IMR-90 (cell line): ENCODE results near the gene PLXNA4. TPM values are rescaled to one million over a fixed set of nuclear protein-coding genes. Genes with fewer than 3 reads are reported as not detected.

ENCODE experiments used
- ATAC-seq: fragments of 200-7000 bp; cut with Tn5 transposase; 2 replicates; pipeline ENCODE4 v1.9.1; 2020; ENCODE audit warnings: low read depth, mild to moderate bottlenecking, moderate library complexity
- BruUV-seq: library from RNA; stranded (reverse); fragments of 400-500 nt; replicated peaks from 2 replicates; lab custom pipeline; 2021; lab: Mats Ljungman, UMichigan
- CTCF ChIA-PET: fragments of 300-600 bp; formaldehyde crosslinking; extraction: SDS; loops from one replicate; lab custom pipeline; 2021; ENCODE audit warnings: antibody characterized with exemption; lab: Yijun Ruan, JAX
- POLR2A ChIA-PET: fragments of 300-600 bp; sonication (Branson Sonifier 250); formaldehyde crosslinking; loops from one replicate; lab custom pipeline; 2022; ENCODE audit warnings: antibody characterized with exemption; ENCODE audit not compliant: unreplicated experiment; lab: Charles Lee
- DNase-seq: peaks from one replicate; pipeline ENCODE4 v3.0.0; 2013
- H2AFZ ChIP-seq: replicated peaks from 2 replicates; pipeline ENCODE3; 2013; ENCODE audit warnings: low read length, mild to moderate bottlenecking; ENCODE audit not compliant: poor library complexity
- H2AK5ac ChIP-seq: 2 replicates; pipeline ENCODE4 v1.6.1; 2013; ENCODE audit warnings: low read depth, low read length, inconsistent platforms
- H2AK9ac ChIP-seq: replicated peaks from 2 replicates; pipeline ENCODE3; 2013; ENCODE audit warnings: mild to moderate bottlenecking, low read depth, low read length, moderate library complexity; ENCODE audit not compliant: poor library complexity
- H2BK120ac ChIP-seq: 2 replicates; pipeline ENCODE4 v1.6.1; 2013; ENCODE audit warnings: low read depth, low read length, inconsistent platforms
- H2BK15ac ChIP-seq: 3 replicates; pipeline ENCODE4 v1.6.1; 2013; ENCODE audit warnings: low read depth, low read length, inconsistent platforms
- H2BK20ac ChIP-seq: 2 replicates; pipeline ENCODE4 v1.6.1; 2013; ENCODE audit warnings: low read depth, mild to moderate bottlenecking, inconsistent platforms, low read length, moderate library complexity
- H2BK5ac ChIP-seq: 2 replicates; pipeline ENCODE4 v1.6.1; 2013; ENCODE audit warnings: mild to moderate bottlenecking, low read depth, low read length, inconsistent platforms; ENCODE audit not compliant: poor library complexity, severe bottlenecking
- H3K14ac ChIP-seq: replicated peaks from 2 replicates; pipeline ENCODE4 v1.6.1; 2013; ENCODE audit warnings: low read depth, low read length, inconsistent platforms
- H3K18ac ChIP-seq: 2 replicates; pipeline ENCODE4 v1.6.1; 2013; ENCODE audit warnings: low read depth, low read length, control low read depth
- H3K23ac ChIP-seq: 2 replicates; pipeline ENCODE4 v1.6.1; 2013; ENCODE audit warnings: low read depth, low read length, inconsistent platforms
- H3K27ac ChIP-seq: 2 replicates; pipeline ENCODE4 v1.5.1; 2013; ENCODE audit warnings: mild to moderate bottlenecking, control low read depth, low read length; ENCODE audit not compliant: insufficient read depth
- H3K27me3 ChIP-seq: 2 replicates; pipeline ENCODE4 v1.6.1; 2013; ENCODE audit warnings: low read length; ENCODE audit not compliant: control insufficient read depth, insufficient read depth
- H3K36me3 ChIP-seq: 2 replicates; pipeline ENCODE4 v1.6.1; 2013; ENCODE audit warnings: low read length, mixed read lengths; ENCODE audit not compliant: control insufficient read depth, insufficient read depth
- H3K4ac ChIP-seq: 2 replicates; pipeline ENCODE4 v1.6.1; 2013; ENCODE audit warnings: low read depth, low read length, inconsistent platforms
- H3K4me1 ChIP-seq: 2 replicates; pipeline ENCODE4 v1.6.1; 2013; ENCODE audit warnings: low read length, mixed read lengths; ENCODE audit not compliant: control insufficient read depth, insufficient read depth
- H3K4me2 ChIP-seq: 2 replicates; pipeline ENCODE4 v1.6.1; 2013; ENCODE audit warnings: low read depth, mild to moderate bottlenecking, control low read depth, low read length, moderate library complexity
- H3K4me3 ChIP-seq: 2 replicates; pipeline ENCODE4 v1.5.1; 2013; ENCODE audit warnings: low read depth, mild to moderate bottlenecking, control low read depth, low read length, moderate library complexity; ENCODE audit not compliant: insufficient read depth
- H3K56ac ChIP-seq: 2 replicates; pipeline ENCODE4 v1.6.1; 2013; ENCODE audit warnings: low read length, inconsistent platforms; ENCODE audit not compliant: insufficient read depth; ENCODE audit errors: extremely low read depth
- H3K79me1 ChIP-seq, 2 experiments: 2 replicates each; pipeline ENCODE4 v1.6.1; 2013; ENCODE audit warnings: low read length in 2 of 2, inconsistent platforms in 1 of 2, low read depth in 1 of 2
- H3K9ac ChIP-seq: 2 replicates; pipeline ENCODE4 v1.6.1; 2013; ENCODE audit warnings: low read depth, low read length, control low read depth
- H3K9me1 ChIP-seq: 2 replicates; pipeline ENCODE4 v1.6.1; 2013; ENCODE audit warnings: low read length, inconsistent platforms; ENCODE audit not compliant: insufficient read depth
- H3K9me3 ChIP-seq: 2 replicates; pipeline ENCODE4 v1.6.1; 2013; ENCODE audit warnings: low read length; ENCODE audit not compliant: control insufficient read depth, insufficient read depth
- H4K20me1 ChIP-seq: 2 replicates; pipeline ENCODE4 v1.6.1; 2013; ENCODE audit warnings: low read length, inconsistent platforms; ENCODE audit not compliant: insufficient read depth
- H4K5ac ChIP-seq: 2 replicates; pipeline ENCODE4 v1.6.1; 2013; ENCODE audit warnings: mild to moderate bottlenecking, low read depth, low read length, control low read depth
- H4K8ac ChIP-seq, 2 experiments: 2 replicates each; pipeline ENCODE4 v1.6.1; 2013; ENCODE audit warnings: low read depth in 2 of 2, low read length in 2 of 2, control low read depth in 1 of 2, inconsistent platforms in 1 of 2
- H4K91ac ChIP-seq: 2 replicates; pipeline ENCODE4 v1.6.1; 2013; ENCODE audit warnings: low read depth, low read length, inconsistent platforms; ENCODE audit not compliant: insufficient read depth
- ELK1 ChIP-seq: fragments of 150-350 bp; IDR thresholded peaks from 2 replicates; pipeline ENCODE4 v1.6.1; 2016; ENCODE audit warnings: low read depth, mild to moderate bottlenecking, low read length, moderate library complexity, borderline replicate concordance
- FOS ChIP-seq: fragments of 150-350 bp; IDR thresholded peaks from 2 replicates; pipeline ENCODE4 v1.6.1; 2016; ENCODE audit warnings: low read depth, low read length
- MAZ ChIP-seq: IDR thresholded peaks from 2 replicates; pipeline ENCODE4 v1.6.1; 2012; ENCODE audit warnings: low read depth, mild to moderate bottlenecking, low read length, improper control_type of control experiment, moderate library complexity, borderline replicate concordance
- MXI1 ChIP-seq: IDR thresholded peaks from 2 replicates; pipeline ENCODE4 v1.6.1; 2012; ENCODE audit warnings: low read depth, mild to moderate bottlenecking, low read length, moderate library complexity, borderline replicate concordance
- POLR2A ChIP-seq: IDR thresholded peaks from 2 replicates; pipeline ENCODE4 v1.6.1; 2012; ENCODE audit warnings: mild to moderate bottlenecking, low read depth, low read length
- RAD21 ChIP-seq: IDR thresholded peaks from 2 replicates; pipeline ENCODE4 v1.6.1; 2012; ENCODE audit warnings: low read length, improper control_type of control experiment
- RCOR1 ChIP-seq: IDR thresholded peaks from 2 replicates; pipeline ENCODE4 v1.6.1; 2012; ENCODE audit warnings: mild to moderate bottlenecking, low read length, improper control_type of control experiment; ENCODE audit not compliant: insufficient replicate concordance
- RFX5 ChIP-seq: IDR thresholded peaks from 2 replicates; pipeline ENCODE4 v1.8.0; 2012; ENCODE audit warnings: low read depth, mild to moderate bottlenecking, low read length, moderate library complexity
- USF2 ChIP-seq: fragments of 150-350 bp; IDR thresholded peaks from 2 replicates; pipeline ENCODE4 v1.6.1; 2017; ENCODE audit warnings: mild to moderate bottlenecking, antibody characterized with exemption, low read length, low read depth
- WGBS, 2 experiments: methylation state at CpG; one replicate each; pipeline versions ENCODE4 v1.1.5 to v1.1.7; 2013; ENCODE audit warnings: missing lambda C conversion rate in 2 of 2; ENCODE audit not compliant: insufficient read length in 1 of 2; ENCODE audit errors: extremely low coverage in 2 of 2; 5-methylcytosine and 5-hydroxymethylcytosine counted together
- dilution Hi-C: fragments of 300-500 bp; cut with HindIII; formaldehyde crosslinking; loops from one replicate; pipeline ENCODE4 v1.14.3; 2018; ENCODE audit warnings: low sequenced_read_pairs; ENCODE audit not compliant: unreplicated experiment
- in situ Hi-C: fragments of 300-500 bp; cut with MboI; formaldehyde crosslinking; loops from 3 replicates; pipeline ENCODE4 v1.14.3; 2019; ENCODE audit warnings: low sequenced_read_pairs, inconsistent platforms, mixed read lengths
- intact Hi-C: fragments of 100-400 bp; cut with micrococcal nuclease; formaldehyde crosslinking; loops from 2 replicates; pipeline ENCODE4 v1.10.0; 2022
- polyA plus RNA-seq, 3 experiments: library from polyadenylated mRNA; depleted of rRNA; stranded (reverse); fragments of >200 nt; gene quantifications; 2 replicates each; pipeline ENCODE4 v1.2.3, GENCODE V29; 2012; ENCODE audit warnings: low replicate concordance in 1 of 3
- total RNA-seq: library from RNA; depleted of rRNA; stranded (reverse); fragments of >200 nt; gene quantifications from 2 replicates; pipeline ENCODE4 v1.2.3, GENCODE V29; 2012

The PLXNA4 gene
- total and polyA plus RNA-seq, 2 of the 4 experiments (the other 2 are of a cell fraction): under 0.01 TPM

GRCh38 chr7:132438926-132439325, 137.3 kb downstream of the PLXNA4 start:
- no peak overlapping the region for H2BK5ac ChIP-seq
- intact Hi-C loops: no loop called here
- no peak overlapping the region for H3K23ac ChIP-seq
- WGBS, 2 experiments: 41% methylated on average over 5 of the region's 8 CpGs; no CpG with 5 or more reads in 1 of the 2 experiments
- H2BK120ac ChIP-seq: no peak overlapping the region
- no peak overlapping the region for H2BK15ac ChIP-seq
- H3K79me1 ChIP-seq: no peaks in the 10 kb centered on the region
- no peak overlapping the region for H3K4me3 ChIP-seq
- no peak overlapping the region for H2AFZ ChIP-seq
- no peak overlapping the region for H4K8ac ChIP-seq
- no peak overlapping the region for H3K4me2 ChIP-seq
- no peak overlapping the region for H3K14ac ChIP-seq
- H4K20me1 ChIP-seq: no peaks in the 10 kb centered on the region
- BruUV-seq: no TSS peak
- no peak overlapping the region for H3K27ac ChIP-seq
- no peak overlapping the region for H4K5ac ChIP-seq
- no peak overlapping the region for H2AK5ac ChIP-seq
- no peaks in the 10 kb centered on the region for H3K27me3 ChIP-seq
- no peak for DNase-seq
- no peak overlapping the region for H3K4ac ChIP-seq
- no peaks in the 10 kb centered on the region for H3K36me3 ChIP-seq
- H3K9ac ChIP-seq: no peak overlapping the region
- H2BK20ac ChIP-seq: no peak overlapping the region
- no peaks in the 10 kb centered on the region for H3K4me1 ChIP-seq
- dilution Hi-C loops: no loop called here
- ChIA-PET POLR2A (no interaction called here), CTCF (no interaction called here)
- in situ Hi-C loops: no loop called here
- H4K91ac ChIP-seq: no peak overlapping the region
- no peaks in the 10 kb centered on the region for H3K9me1 ChIP-seq
- H3K18ac ChIP-seq: no peak overlapping the region
- no peak for ATAC-seq
- no peak overlapping the region for H3K56ac ChIP-seq
- no peaks in the 10 kb centered on the region for H3K9me3 ChIP-seq
- H2AK9ac ChIP-seq: no peak overlapping the region
- no peak for TF ChIP-seq MXI1
- no peak for TF ChIP-seq MAZ
- no peak for TF ChIP-seq USF2
- no peak for TF ChIP-seq RFX5
- TF ChIP-seq ELK1: no peak
- TF ChIP-seq FOS: no peak
- no peak for TF ChIP-seq POLR2A
- TF ChIP-seq RAD21: no peak
- no peak for TF ChIP-seq RCOR1
